ENCODE results near the gene CCDC149.

- no peak for TF ChIP-seq CTCF (conservative IDR thresholded peaks at IDR 0.05; ENCODE audit: low read length)
- no peak for TF ChIP-seq EZH2phosphoT487 (IDR thresholded peaks at IDR 0.05; ENCODE audit: borderline replicate concordance, low read depth, low read length)
These were observed 26.2 kb downstream of the CCDC149 start for GRCh38 chr4:24886596-24886995.
